HG03103 (cell line): Measurements from ENCODE around the gene OR2M2.

Experiments
- ATAC-seq: cut with Tn5 transposase; IDR thresholded peaks from one replicate; pipeline ENCODE4 v1.9.1; 2021; ENCODE audit warnings: low read depth; ENCODE audit not compliant: unreplicated experiment

The OR2M2 gene, protein sequence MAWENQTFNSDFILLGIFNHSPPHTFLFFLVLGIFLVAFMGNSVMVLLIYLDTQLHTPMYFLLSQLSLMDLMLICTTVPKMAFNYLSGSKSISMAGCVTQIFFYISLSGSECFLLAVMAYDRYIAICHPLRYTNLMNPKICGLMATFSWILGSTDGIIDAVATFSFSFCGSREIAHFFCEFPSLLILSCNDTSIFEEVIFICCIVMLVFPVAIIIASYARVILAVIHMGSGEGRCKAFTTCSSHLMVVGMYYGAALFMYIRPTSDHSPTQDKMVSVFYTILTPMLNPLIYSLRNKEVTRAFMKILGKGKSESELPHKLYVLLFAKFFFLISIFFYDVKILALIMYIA

DNA sequence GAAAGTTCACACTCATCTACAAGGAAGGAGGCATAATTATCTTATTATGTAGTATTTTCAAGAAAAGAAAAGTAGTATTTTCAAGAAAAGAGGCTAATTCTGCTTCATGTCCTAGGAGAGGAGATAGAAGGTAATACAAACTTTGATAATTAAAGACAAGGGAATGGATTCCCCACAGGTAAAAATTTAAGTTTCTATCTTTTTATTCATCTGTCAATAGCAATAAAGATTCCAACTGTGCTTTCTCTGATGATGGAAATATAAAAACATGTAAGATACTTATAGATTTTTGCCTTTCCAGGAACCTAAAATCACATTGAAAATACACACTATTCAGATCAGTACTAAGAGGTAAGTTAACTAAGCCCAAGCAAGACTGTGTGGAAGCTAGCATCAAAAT is at the start of gene OR2M2:
Gene OR2M2 (plus strand): TSS at position 301 of the 400 bp plus-strand sequence. CDS start 5,165 bp downstream, outside the sequence.
- ATAC-seq, result no peak

DNA sequence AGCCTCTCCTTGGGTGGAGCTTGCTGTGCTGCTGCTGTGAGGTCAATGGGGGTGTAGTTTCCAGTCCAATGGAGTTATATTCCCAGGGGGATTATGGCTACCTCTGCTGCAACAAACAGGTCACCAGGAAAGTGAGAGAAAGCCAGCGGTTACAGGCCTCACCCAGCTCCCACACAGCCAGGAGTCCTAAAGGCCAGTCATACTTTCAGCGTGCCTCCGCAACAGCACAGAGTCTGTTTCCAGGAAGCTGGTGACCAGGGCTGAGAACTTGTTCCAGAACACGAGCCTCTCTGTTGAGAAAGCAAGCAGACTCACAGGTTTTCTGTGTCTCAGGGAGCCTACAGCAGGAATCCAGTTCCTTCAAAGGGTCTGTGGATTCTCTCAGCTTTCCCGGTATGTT is 47.0 kb upstream of the OR2M2 start:
- ATAC-seq, result no peak

DNA sequence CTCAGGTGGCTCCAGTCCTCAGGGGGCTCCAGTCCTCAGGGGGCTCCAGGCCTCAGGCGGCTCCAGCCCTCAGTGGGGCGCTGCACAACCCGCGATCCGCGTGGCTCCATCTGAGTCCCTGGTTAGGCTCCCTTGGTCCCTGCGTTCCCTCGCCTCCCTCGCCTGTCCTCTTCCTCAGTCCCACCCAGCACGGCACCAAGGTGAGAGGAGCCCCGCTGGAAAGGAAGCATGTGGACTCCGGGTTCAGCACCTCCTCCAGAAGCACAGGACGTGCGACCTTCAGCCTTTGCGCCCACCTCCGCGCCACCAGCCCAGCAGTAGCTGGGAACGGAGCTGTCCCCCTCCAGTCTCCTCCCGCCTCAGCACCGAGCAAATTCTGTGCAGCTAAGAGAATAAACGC is 37.8 kb upstream of the OR2M2 start:
- ATAC-seq, result no peak

DNA sequence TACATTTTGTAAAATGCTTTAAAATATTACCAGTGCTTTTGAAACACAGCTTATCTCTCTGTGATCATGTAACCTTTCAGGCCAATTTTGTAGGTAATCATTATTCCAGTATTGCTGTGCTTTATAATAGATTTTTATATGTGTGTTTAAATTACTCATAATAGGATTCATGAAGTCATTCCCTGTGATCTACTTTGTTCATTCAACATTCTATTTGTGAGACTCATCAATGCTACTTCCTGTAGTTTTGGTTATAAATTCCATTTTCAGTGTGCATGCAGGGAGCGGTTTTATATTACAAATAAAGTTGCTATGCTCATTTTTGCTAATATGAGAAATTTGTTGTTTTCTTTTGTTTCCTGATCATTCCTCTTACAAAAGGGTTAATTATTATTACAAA is 33.8 kb upstream of the OR2M2 start:
- ATAC-seq, result no peak

DNA sequence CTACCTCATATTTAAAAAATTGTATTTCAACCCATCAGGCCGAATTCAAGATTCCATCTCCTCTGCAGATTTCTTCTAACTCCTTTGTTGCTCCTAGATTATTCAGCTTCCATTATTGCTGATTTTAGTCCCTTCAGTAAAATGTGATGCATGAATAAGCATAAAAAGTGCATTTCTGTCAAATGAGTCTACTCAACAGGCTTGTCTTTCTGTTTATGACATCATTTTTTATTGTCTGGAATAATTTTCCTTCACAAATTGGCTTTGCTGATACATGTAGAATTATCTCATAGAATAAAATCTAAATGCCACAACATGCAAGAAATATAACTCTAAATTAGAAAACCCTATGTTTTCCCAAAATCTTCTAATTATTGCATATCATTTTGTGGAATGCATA is 31.3 kb upstream of the OR2M2 start:
- no peak for ATAC-seq

DNA sequence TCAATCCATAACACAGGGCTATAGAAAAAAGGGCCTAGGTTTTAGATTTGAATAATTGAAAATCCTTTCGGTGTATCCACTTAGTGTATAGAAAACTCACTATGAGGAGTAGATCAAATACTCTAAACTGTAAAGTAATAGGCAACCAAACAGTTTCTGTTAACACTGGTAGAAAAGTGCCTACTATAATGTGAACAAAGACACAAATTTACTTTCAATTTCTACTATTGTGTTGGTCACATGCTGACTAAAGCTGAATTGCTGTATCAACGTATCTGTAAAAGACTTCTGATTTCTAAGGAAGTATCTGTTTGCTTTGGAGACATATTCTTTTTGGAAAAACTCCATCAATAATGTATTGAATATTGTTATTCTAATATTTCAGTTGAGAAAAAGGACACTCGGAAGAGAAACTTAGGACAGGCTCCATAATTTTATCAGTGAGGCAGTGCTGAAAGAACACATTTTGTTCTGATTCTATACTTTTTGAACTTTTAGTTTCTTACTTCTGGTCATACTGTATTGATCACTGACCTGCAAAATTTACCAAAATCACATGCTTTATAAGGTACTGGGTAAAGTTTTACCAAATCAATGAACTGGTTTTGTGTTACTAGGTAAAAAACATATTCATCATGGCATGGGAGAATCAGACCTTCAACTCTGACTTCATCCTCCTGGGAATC is 30.0 kb upstream of the OR2M2 start, which contains the start of gene OR2M5:
Gene OR2M5 (plus strand): TSS at position 636 of the 686 bp plus-strand sequence. CDS start 0 bp downstream, at position 636.
- ATAC-seq, result no peak

DNA sequence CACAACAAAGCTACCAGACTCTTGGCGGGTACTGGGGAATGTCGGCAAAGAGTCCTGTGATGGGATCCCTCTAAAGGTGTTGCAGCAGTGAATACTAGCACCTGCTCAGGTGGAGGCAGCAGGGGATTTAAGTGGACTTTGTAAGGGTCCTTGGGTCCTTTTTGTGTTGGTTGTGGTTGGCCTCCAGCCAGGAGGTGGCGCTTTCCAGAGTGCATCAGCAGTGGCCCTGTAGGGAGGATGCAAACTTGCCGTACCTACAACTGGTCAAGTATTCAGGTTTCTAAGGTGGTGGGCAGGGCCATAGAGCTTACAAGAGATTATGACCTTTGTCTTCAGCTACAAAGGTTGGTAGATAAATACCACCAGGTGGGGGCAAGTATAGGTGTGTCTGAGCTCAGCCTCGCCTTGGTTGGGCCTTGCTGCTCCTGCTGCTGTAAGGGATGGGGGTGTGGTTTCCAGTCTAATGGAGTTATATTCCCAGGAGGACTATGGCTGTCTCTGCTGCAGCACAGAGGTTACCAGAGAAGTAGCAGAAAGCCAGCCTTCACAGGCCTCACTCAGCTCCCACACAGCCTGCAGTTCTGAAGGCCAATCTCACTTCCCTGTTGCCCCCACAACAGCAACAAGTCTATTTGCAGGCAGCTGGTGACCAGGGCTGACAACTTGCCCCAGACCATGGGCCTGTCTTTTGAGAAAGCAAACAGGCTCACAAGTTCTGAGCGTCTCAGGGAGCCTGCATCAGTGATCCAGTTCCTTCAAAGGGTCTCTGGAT is 22.4 kb upstream of the OR2M2 start:
- ATAC-seq, result no peak

DNA sequence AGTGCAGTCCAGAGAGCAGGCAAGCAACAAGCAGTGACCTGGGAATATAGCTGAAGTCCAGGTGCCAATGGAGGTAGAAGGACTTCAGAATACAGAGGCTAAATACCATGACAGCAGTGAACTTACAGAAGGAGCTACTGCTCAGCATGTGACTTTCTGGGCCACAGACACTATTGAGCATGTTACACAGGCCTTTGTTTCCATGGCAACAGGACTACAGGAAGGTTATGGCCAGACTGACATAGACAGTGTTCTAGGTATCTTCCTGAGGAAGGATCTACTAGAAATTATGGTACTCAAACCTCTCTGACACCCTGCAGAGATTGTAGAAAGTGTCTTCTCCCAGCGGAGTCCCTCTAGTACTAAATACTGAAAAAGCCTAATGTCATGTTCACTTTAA is 18.7 kb upstream of the OR2M2 start:
- no peak for ATAC-seq

DNA sequence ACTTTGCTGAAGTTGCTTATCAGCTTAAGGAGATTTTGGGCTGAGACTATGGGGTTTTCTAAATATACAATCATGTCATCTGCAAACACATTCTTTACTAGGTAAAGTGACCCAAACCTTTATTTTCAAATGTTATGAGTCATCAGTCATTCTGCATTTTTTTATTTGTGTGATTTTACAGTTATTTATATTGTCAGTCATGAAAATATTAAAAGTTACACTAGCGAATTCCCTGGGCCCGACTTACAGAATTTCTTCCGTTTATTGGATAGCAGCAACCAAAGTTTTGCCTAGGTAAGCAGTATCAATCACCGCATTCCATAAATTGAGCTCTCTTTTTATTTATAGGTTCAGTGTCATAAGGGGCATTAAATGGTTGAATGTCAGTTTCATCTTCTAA is 15.9 kb upstream of the OR2M2 start:
- no peak for ATAC-seq

DNA sequence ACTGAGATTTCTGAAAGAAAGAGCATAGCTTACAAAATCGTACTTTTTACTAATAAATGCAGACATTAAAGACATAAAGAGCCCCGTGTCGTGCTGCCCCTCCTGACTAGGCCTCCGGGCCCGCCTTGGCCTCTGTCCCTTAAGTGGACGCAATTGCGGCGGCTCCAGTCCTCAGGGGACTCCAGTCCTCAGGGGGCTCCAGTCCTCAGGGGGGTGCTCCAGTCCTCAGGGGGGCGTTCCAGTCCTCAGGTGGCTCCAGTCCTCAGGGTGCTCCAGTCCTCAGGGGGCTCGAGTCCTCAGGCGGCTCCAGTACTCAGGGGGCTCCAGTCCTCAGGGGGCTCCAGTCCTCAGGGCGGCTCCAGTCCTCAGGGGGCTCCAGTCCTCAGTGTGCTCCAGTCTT is 10.6 kb upstream of the OR2M2 start:
- no peak for ATAC-seq

DNA sequence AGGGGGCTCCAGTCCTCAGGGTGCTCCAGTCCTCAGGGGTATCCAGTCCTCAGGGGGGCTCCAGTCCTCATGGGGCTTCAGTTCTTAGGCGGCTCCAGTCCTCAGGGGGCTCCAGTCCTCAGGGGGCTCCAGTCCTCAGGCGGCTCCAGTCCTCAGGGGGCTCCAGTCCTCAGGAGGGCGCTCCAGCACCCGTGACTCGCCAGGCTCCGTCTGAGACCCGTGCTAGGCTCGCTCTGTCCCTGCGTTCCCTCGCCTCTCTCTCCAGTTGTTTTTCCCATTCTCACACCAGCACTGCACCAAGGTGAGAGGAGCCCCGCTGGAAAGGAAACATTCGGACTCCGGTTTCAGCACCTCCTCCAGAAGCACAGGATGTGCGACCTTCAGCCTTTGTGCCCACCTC is 9.4 kb upstream of the OR2M2 start:
- no peak for ATAC-seq

DNA sequence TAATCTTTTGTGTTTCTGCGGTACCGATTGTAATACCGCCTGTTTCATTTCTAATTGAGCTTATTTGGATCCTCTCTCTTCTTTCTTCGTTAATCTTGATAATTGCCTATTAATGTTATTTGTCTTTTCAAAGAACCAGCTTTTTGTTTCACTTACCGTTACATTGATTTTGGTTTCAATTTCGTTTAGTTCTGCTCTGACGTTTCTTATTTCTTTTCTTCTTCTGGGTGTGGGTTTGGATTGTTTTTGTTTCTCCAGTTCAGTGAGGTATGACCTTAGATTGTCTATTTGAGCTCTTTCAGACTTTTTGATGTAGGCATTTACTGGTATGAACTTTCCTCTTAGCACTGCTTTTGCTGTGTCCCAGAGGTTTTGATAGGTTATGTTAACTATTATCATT is 9.4 kb downstream of the OR2M2 start:
- ATAC-seq, result no peak

DNA sequence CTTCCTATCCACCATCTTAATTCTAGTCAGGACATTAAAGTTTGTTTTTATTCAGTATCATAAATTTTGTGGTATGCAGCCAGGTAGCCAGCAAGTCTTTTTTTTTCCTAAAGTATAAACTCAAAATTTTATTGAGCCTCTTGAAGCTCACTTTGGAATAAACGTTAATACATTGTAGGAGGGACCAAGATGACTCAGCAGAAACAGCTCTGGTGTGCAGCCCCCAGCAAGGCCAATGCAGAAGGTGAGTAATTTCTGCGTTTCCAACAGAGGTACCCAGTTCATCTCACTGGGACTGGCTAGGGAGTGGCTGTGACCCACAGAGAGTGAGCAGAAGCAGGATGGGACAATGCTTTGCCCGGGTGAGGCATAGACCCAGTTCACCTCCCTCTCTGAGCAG is 12.7 kb downstream of the OR2M2 start:
- ATAC-seq, result no peak

DNA sequence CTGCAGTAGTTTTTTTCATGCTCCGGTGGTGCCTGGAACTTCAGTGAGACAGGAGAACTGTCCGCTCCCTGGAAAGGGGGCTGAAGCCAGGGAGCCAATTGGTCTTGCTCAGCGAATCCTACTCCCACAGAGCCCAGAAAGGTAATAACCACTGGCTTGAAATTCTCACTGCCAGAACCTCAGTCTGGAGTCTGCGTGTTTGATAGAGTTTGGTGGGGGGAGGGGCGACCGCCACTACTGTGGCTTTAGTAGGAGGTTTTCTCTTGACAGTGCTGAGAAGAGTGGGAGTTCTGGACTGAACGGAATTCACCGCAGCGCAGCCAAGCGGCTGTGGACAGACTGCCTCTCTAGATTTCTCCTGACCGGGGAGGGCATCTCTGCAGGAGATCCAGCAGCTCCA is 14.4 kb downstream of the OR2M2 start:
- no peak for ATAC-seq

DNA sequence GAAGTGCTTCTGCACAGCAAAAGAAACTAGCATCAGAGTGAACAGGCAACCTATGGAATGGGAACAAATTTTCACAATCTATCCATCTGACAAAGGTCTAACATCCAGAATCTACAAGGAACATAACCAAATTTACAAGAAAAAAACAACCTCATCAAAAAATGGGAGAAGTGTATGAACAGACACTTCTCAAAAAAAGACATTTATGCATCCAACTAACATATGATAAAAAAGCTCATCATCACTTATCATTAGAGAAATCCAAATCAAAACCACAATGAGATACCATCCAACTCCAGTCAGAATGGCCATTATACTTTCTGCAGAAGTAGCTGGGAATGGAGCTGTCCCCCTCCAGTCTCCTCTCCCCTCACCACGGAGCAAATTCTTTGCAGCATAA is 19.5 kb downstream of the OR2M2 start:
- no peak for ATAC-seq

DNA sequence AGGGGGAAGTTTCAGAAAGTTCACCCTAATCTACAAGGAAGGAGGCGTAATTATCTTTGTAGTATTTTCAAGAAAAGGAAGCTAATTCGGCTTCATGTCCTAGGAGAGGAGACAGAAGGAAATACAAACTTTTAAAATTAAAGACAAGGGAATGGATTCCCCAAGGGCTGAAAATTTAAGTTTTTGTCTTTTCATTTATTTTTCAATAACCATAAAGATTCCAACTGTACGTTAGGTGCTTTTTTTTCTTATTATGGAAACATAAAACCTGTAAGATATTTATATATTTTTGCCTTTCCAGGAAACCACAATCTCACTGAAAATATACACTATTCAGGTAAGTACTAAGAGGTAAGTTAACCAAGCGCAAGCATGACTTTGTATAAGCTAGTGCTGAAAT is 22.3 kb downstream of the OR2M2 start, which contains the start of gene OR2M3:
Gene OR2M3 (plus strand): TSS at position 301 of the 400 bp plus-strand sequence. CDS start 5,803 bp downstream, outside the sequence.
- ATAC-seq, result no peak

DNA sequence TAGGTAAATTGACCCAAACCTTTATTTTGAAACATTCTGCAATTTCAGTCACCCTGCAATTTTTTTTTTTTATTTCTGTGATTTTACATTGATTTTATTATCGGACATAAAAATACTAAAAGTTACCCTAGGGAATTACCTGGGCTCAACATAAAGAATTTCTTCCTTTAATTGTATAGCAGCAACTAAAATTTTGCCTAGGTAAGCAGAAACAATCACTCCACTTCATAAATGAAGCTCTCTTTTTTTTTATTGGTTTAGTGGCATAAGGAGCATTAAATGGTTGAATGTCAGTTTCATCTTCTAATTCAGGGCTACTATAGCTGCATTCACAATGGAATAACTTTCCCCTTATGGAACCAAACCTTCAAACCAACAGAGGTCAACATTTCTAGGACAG is 41.3 kb downstream of the OR2M2 start:
- ATAC-seq, result no peak

DNA sequence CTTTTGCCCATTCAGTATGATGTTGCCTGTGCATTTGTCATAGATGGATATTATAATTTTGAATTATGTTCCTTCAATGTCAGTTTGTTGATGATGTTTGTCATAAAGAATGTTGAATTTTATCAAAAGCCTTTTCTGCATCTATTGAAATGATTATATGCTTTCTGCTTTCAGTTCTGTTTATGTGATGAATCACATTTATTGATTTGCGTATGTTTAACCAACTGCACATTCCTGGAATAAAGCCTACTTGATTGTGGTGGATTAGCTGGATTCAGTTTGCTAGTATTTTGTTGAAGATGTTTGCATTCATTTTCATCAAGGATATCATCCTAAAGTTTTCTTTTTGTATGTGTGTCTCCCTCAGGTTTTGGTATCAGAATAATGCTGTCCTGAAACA is 50.9 kb downstream of the OR2M2 start:
- ATAC-seq, result no peak

DNA sequence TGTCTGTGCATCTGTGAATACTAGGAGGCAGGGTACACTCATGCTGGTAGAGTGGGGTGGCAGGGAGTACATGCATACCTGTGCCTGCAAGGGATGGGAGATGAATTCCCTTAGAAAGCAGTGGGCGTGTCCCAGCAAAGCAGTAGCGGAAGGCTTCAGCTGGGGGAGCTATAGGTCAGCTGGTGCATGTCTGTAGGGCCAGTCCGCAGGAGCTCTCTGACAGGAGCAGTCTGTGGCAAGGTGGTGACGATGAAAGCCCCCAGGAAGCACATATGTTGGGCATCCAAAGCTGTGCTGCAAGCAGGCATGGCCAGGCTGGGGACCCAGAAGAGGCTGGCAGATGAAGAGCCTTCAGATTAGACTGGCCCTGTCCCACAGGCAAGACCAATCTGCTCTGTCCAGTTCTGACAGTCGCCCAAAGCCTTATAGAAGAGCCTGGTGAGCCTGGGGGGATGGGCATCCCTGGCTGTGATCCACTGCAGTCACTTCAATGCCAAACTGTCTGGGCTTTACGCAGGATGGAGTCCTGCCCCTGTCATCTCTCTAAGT is 54.8 kb downstream of the OR2M2 start:
- no peak for ATAC-seq
